ENCODE results near the gene CDH9.

- TF ChIP-seq, protein P1, sequence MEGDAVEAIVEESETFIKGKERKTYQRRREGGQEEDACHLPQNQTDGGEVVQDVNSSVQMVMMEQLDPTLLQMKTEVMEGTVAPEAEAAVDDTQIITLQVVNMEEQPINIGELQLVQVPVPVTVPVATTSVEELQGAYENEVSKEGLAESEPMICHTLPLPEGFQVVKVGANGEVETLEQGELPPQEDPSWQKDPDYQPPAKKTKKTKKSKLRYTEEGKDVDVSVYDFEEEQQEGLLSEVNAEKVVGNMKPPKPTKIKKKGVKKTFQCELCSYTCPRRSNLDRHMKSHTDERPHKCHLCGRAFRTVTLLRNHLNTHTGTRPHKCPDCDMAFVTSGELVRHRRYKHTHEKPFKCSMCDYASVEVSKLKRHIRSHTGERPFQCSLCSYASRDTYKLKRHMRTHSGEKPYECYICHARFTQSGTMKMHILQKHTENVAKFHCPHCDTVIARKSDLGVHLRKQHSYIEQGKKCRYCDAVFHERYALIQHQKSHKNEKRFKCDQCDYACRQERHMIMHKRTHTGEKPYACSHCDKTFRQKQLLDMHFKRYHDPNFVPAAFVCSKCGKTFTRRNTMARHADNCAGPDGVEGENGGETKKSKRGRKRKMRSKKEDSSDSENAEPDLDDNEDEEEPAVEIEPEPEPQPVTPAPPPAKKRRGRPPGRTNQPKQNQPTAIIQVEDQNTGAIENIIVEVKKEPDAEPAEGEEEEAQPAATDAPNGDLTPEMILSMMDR (conservative IDR thresholded peaks at IDR 0.05), result no peak
- no peak for TF ChIP-seq EZH2 (IDR thresholded peaks at IDR 0.05; ENCODE audit: low read depth)
Observed at GRCh38 chr5:26868504-26868903, 169.9 kb downstream of the CDH9 start.
